Skin of body (tissue), 3 donors: Measurements from ENCODE around the gene SCCPDH. TPM values are rescaled to one million over a fixed set of nuclear protein-coding genes. Genes with fewer than 3 reads are reported as not detected.
"Not testable (repeated sequence)": the region's sequence is repeated elsewhere in the genome, so short reads cannot be mapped to it uniquely, and the experiment has no call there.

Source experiments
- DNase-seq: peaks from one replicate; lab custom pipeline; 2025; lab: John Stamatoyannopoulos, UW
- small RNA-seq: library from RNA; depleted of rRNA; stranded (forward); fragments of <200 nt; gene quantifications from one replicate; pipeline ENCODE3, GENCODE V24; 2014; ENCODE audit warnings: low replicate concordance
- total RNA-seq: library from RNA; depleted of rRNA; stranded (reverse); fragments of >200 nt; gene quantifications from one replicate; pipeline ENCODE4 v1.2.3, GENCODE V29; 2014

The SCCPDH gene
- total RNA-seq, 1 donor from 2014 or later, result 29.1 TPM

DNA sequence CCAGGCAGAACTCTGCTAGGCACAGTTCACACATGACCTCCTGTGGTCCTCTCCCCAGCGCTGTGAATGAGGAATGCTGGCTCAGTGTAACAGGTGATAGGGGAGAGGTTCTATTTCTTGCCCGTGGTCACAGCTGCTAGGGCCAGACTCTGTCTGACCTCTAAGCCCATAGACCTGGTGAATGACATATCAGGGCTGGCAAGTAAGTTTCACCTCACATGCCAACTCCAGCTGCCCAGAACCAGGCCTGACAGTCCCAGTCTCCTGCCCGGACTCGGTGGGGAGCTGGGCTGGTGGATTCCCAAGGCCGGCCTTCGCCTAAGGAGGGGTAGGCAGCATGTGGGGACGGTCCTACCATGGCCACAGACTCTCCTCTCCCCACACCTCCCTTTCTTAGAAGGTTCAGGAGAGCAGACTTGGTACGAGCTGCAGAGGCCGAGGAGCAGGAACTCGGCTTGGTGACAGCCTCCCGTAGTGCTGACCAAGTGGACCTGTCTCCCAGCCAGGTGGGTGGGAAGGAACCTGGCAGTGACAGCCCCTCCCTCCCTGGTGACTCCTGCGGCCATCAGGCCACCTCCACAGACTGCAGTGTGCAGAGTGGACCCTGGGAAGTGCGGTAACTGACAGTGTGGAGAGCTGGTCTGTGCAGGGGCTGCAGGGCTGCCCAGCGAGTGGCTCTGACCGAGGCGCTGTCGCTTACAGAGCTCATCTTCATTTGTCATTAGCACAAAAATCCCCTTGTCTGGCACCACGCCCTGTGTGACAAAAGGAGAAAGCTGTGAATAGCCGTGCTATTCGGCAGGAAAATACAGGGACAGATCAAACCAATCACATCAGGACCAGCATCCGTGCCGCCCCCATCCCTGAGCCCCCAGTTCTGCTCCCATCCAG, 74.6 kb downstream of the SCCPDH start:
- no peak for DNase-seq

DNA sequence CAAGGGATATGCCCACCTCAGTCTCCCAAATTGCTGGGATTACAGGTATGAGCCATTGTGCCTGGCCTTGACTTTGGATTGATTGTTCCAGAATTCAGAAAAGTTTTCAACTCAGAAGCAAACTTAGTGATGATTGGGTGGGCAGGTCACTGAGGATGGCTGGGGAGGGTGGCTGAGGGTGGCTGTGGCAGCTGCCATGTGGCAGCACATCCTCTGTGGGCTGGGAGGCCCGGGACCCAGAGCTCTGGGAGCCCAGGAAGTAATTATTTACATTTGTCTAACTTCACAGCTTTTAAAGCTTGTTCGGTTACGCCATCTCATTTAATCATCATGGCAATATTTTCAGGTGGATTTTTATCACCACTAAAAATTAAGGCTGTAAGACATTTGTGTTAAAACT, 76.1 kb downstream of the SCCPDH start:
- no peak for DNase-seq

DNA sequence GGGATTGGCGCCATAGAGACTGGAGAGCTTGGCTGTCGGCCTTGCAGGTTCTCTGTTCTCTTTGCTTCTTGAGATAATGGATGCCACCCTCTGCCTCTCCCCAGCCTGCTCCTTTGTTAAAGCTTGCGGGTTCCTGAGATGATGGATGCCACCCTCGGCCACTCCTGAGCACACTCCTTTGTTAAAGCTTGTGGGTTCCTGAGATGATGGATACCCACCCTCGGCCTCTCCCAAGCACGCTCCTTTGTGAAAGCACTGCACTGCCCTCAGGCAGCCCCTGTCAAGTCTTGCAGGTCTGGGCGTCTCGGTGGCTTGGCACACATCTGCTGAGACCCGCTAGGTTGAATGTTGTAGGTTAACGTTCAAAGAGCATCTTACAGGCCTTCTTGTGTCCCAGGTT, 76.5 kb downstream of the SCCPDH start:
- DNase-seq, result no peak

DNA sequence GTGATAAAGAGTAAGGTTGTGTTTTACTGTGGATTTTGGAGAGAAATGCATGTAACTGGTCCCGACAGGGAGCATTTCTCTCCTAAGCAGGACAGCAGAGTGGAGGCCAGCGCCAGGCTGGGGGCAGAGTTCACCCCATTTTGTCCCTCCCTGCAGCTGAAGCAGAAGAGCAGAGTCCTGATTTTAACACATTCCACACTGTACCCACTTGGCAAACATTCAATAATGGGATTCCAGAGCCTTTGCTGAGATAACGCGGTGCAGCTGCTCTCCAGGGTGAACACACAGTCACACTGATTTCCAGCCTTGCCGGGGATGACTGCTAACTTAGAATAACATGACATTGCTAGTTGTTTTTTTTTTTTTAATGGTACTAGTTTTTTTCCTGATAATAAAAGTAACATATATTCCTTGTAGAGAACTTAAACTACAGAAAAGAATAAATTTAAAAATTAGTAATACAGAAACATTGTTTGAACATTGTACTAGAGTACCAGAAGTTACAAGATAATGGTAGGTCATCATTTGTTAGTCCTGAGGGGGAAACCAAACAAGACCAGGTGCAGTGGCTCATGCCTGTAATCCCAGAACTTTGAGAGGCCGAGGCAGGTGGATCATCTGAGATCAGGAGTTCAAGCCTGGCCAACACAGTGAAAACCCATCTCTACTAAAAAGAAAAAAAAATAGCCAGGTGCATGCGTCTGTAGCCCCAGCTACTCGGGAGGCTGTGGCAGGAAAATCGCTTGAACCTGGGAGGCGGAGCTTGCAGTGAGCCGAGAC, 77.2 kb downstream of the SCCPDH start:
- DNase-seq, result no peak

DNA sequence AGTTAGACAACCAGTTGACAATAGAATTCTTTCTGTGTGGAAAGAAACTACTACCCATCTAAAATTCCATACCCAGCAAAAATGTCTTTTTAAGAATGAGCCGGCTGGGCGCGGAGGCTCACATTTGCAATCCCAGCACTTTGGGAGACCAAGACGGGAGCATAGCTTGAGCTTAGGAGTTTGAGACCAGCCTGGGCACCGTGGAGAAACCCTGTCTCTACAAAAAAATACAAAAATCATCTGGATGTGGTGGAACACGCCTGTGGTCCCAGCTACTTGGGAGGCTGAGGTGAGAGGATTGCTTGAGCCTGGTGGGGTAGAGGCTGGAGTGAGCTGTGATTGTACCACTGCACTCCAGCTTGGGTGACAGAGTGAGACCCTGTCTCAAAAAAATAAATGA, 79.2 kb downstream of the SCCPDH start:
- DNase-seq, result no peak

GRCh38 chr1:246803883-246804282, 79.7 kb downstream of the SCCPDH start:
- no peak for DNase-seq

GRCh38 chr1:246805135-246805716, 81.0 kb downstream of the SCCPDH start:
- DNase-seq, result no peak

DNA sequence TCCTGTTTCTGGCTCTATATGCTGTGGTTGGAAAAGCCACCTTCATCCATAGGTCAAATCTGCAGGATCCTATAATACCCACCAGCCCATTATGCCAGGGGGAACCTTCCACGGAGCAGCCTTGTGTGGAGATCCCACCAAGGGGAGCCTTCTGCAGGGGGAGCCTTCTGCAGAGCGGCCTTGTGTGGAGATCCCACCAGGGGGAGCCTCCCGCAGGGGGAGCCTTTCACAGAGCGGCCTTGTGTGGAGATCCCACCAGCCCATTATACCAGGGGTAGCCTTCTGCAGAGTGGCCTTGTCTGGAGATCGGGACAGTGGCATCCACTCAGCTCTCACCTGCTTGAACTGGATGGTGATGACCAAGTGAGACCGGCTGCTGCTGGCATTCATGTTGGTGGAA, 85.3 kb downstream of the SCCPDH start:
- no peak for DNase-seq

- no peak for DNase-seq
Observed at GRCh38 chr1:246811985-246812384, 87.8 kb downstream of the SCCPDH start.

- not testable (repeated sequence) for DNase-seq
Observed at GRCh38 chr1:246813325-246813724, 89.1 kb downstream of the SCCPDH start.

GRCh38 chr1:246814890-246815289, 90.7 kb downstream of the SCCPDH start:
- no peak for DNase-seq

DNA sequence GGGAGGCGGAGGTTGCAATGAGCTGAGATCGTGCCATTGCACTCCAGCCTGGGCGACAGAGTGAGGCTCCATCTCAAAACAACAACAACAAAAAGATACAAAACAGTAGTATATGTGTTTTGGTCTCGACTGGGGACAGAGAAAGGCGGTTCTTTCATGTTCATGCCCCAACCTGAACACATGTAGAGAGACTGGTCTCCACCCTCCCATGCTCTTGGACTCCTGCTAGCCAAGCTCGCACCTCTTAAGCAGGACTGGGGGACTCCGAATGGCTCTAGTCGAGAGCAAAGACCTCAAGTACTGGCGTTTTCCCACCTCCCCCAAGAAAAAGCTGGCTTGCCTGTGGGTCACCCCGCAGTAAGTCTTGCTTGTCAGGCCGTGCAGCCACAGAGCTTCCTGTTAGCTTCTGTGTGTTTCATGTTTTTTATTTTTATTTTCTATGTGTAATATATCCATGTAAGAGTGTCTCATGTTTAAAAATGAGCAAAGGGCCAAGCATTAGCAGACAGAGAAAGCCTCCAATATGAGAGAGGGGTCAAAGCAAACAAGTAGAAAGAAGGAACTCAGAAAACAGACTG, 91.6 kb downstream of the SCCPDH start:
- DNase-seq, result no peak

Small RNA genes within 50 kb of the gene (small RNA-seq; reads per million reads assigned to genes)
- gene AC113174.1, result not detected

Other genes with a start within 250 kb of the SCCPDH start
- 28.3 TPM for gene SMYD3, start 217.1 kb upstream of the SCCPDH start, total RNA-seq
- gene TFB2M, start 158.1 kb upstream of the SCCPDH start, total RNA-seq, result 15.5 TPM
- 18.9 TPM for gene CNST, start 158.0 kb upstream of the SCCPDH start, total RNA-seq
- gene AHCTF1, start 207.5 kb downstream of the SCCPDH start, total RNA-seq, result 35.7 TPM